ENCODE data around the gene MED10.

DNA sequence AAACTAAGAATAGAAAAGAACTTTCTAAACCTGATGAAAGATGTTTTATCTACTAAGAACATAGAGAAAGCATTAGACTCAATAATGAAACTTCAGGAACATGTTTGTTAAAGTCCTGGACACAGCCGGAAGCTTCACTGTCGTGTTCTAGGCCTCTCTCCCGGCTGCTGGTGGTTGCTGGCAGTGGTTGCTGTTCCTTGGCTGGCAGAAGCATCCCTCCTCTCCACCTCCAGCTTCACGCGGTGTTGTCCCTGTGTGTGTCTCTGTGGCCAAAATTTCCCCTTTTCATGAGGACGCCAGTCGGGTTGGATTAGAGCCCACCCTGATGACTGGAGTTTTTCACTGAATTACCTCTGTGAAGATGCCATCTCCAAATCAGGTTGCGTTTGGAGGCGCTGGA, 6.5 kb upstream of the MED10 start:
- TF ChIP-seq ARNTL (CRISPR knock-in tag; IDR thresholded peaks at IDR 0.05; ENCODE audit: borderline replicate concordance, low read depth): no peak
- TF ChIP-seq PPARA (CRISPR knock-in tag; IDR thresholded peaks at IDR 0.05; ENCODE audit: borderline replicate concordance): no peak
- no peak for TF ChIP-seq TOX (CRISPR knock-in tag; IDR thresholded peaks at IDR 0.05; ENCODE audit: borderline replicate concordance)
- no peak for TF ChIP-seq ZNF8 (CRISPR knock-in tag; IDR thresholded peaks at IDR 0.05)
- TF ChIP-seq ZC3H10 (CRISPR knock-in tag; IDR thresholded peaks at IDR 0.05): no peak
- TF ChIP-seq RARB (CRISPR knock-in tag; IDR thresholded peaks at IDR 0.05): no peak
- TF ChIP-seq, protein P1, sequence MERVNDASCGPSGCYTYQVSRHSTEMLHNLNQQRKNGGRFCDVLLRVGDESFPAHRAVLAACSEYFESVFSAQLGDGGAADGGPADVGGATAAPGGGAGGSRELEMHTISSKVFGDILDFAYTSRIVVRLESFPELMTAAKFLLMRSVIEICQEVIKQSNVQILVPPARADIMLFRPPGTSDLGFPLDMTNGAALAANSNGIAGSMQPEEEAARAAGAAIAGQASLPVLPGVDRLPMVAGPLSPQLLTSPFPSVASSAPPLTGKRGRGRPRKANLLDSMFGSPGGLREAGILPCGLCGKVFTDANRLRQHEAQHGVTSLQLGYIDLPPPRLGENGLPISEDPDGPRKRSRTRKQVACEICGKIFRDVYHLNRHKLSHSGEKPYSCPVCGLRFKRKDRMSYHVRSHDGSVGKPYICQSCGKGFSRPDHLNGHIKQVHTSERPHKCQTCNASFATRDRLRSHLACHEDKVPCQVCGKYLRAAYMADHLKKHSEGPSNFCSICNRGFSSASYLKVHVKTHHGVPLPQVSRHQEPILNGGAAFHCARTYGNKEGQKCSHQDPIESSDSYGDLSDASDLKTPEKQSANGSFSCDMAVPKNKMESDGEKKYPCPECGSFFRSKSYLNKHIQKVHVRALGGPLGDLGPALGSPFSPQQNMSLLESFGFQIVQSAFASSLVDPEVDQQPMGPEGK (CRISPR knock-in tag; IDR thresholded peaks at IDR 0.05; ENCODE audit: borderline replicate concordance): no peak
- no peak for TF ChIP-seq ISL1 (CRISPR knock-in tag; IDR thresholded peaks at IDR 0.05)
- no peak for TF ChIP-seq ZFP3 (CRISPR knock-in tag; IDR thresholded peaks at IDR 0.05)
- TF ChIP-seq OSR1 (CRISPR knock-in tag; IDR thresholded peaks at IDR 0.05): no peak
- TF ChIP-seq GLIS3 (CRISPR knock-in tag; IDR thresholded peaks at IDR 0.05): no peak
- TF ChIP-seq CSDC2 (CRISPR knock-in tag; IDR thresholded peaks at IDR 0.05): no peak
- TF ChIP-seq, protein P2, sequence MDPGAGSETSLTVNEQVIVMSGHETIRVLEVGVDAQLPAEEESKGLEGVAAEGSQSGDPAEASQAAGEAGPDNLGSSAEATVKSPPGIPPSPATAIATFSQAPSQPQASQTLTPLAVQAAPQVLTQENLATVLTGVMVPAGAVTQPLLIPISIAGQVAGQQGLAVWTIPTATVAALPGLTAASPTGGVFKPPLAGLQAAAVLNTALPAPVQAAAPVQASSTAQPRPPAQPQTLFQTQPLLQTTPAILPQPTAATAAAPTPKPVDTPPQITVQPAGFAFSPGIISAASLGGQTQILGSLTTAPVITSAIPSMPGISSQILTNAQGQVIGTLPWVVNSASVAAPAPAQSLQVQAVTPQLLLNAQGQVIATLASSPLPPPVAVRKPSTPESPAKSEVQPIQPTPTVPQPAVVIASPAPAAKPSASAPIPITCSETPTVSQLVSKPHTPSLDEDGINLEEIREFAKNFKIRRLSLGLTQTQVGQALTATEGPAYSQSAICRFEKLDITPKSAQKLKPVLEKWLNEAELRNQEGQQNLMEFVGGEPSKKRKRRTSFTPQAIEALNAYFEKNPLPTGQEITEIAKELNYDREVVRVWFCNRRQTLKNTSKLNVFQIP (CRISPR knock-in tag; IDR thresholded peaks at IDR 0.05; ENCODE audit: borderline replicate concordance, low read depth): no peak
- TF ChIP-seq ZNF565 (CRISPR knock-in tag; conservative IDR thresholded peaks at IDR 0.05; ENCODE audit: low read depth): no peak
